HG02870 (cell line): ENCODE results near the gene FFAR1.
"Not testable (repeated sequence)": the region's sequence is repeated elsewhere in the genome, so short reads cannot be mapped to it uniquely, and the experiment has no call there.

Experiments
- ATAC-seq: cut with Tn5 transposase; IDR thresholded peaks from one replicate; pipeline ENCODE4 v1.9.1; 2021; ENCODE audit warnings: mild to moderate bottlenecking, moderate library complexity; ENCODE audit not compliant: unreplicated experiment

The FFAR1 gene

GRCh38 chr19:35359395-35359794 lies 11.7 kb downstream of the FFAR1 start:
- ATAC-seq, result not testable (repeated sequence)

GRCh38 chr19:35360081-35360480 lies 12.4 kb downstream of the FFAR1 start:
- ATAC-seq, result not testable (repeated sequence)

GRCh38 chr19:35360880-35361420 lies 13.2 kb downstream of the FFAR1 start:
- no peak for ATAC-seq

- no peak for ATAC-seq
These were observed 14.7 kb downstream of the FFAR1 start for GRCh38 chr19:35362261-35363000.

- no peak for ATAC-seq
These were observed 15.4 kb downstream of the FFAR1 start for GRCh38 chr19:35363001-35363590.

- no peak for ATAC-seq
These were observed 16.2 kb downstream of the FFAR1 start for GRCh38 chr19:35363711-35364425.

- no peak for ATAC-seq
These were observed 17.6 kb downstream of the FFAR1 start for GRCh38 chr19:35365303-35365702.

- ATAC-seq, result no peak
These were observed 20.7 kb downstream of the FFAR1 start for GRCh38 chr19:35368378-35368777.

- ATAC-seq, result no peak
These were observed 21.8 kb downstream of the FFAR1 start for GRCh38 chr19:35369522-35369921.

GRCh38 chr19:35370722-35371121 lies 23.0 kb downstream of the FFAR1 start, which contains the start of gene GPR42:
TSS of gene GPR42 (plus strand) at chr19:35371068. CDS start at chr19:35371360, 292 bp downstream.
- no peak for ATAC-seq

- ATAC-seq, result no peak
These were observed 25.8 kb downstream of the FFAR1 start for GRCh38 chr19:35373492-35373891.

GRCh38 chr19:35374031-35374430 lies 26.3 kb downstream of the FFAR1 start:
- not testable (repeated sequence) for ATAC-seq

- ATAC-seq, result no peak
These were observed 28.0 kb downstream of the FFAR1 start for GRCh38 chr19:35375505-35376307.

GRCh38 chr19:35377656-35378055 lies 30.0 kb downstream of the FFAR1 start:
- ATAC-seq, result no peak

GRCh38 chr19:35378356-35378755 lies 30.7 kb downstream of the FFAR1 start:
- no peak for ATAC-seq

- ATAC-seq, result not testable (repeated sequence)
These were observed 31.8 kb downstream of the FFAR1 start for GRCh38 chr19:35379545-35379944.

GRCh38 chr19:35379992-35380391 lies 32.3 kb downstream of the FFAR1 start:
- no peak for ATAC-seq

GRCh38 chr19:35380450-35381124 lies 32.9 kb downstream of the FFAR1 start:
- no peak for ATAC-seq

GRCh38 chr19:35381318-35381717 lies 33.6 kb downstream of the FFAR1 start:
- no peak for ATAC-seq

GRCh38 chr19:35381926-35382325 lies 34.2 kb downstream of the FFAR1 start:
- no peak for ATAC-seq
